HG03558 (cell line): ENCODE measurements around the gene GAL3ST1.
"Not testable (repeated sequence)": the region's sequence is repeated elsewhere in the genome, so short reads cannot be mapped to it uniquely, and the experiment has no call there.

Experiments used
- ATAC-seq: cut with Tn5 transposase; IDR thresholded peaks from one replicate; pipeline ENCODE4 v1.9.1; 2021; ENCODE audit warnings: moderate number of reproducible peaks; ENCODE audit not compliant: unreplicated experiment; ENCODE audit errors: extremely low read depth

The GAL3ST1 gene

DNA sequence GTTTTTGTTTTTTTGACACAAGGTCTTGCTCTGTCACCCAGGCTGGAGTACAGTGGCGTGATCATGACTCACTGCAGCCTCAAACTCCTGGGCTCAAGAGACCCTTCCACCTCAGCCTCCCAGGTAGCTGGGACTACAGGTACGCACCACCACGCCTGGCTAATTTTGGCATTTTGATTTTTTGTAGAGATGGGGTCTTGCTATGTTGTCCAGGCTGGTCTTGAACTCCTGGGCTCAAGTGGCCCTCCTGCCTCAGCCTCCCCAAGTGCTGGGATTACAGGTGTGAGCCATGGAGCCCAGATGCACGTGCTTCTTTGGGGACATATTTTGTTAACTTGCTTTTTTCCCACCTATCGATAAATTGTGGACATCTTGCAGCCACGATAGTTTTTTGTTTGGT, 7.2 kb downstream of the GAL3ST1 start:
- ATAC-seq, result not testable (repeated sequence)

DNA sequence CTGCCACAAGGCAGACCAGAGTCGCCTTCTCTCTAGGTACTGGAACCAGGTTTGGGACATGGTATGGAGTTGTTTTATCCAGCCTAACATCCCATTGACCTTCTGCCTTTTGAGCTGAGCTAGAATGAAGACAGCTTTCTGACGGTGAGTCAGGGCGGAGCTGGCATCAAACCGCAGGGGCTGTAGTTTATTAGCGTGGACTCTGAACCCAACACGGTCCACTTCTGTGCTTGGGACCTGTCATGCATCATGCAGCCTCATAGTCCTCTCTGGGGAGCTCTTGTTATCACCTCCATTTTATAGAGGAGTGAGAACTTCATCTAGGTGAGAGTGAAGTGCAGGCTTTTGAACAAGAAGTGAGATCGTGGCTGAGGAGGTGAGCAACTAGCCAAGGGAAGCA, 8.3 kb downstream of the GAL3ST1 start:
- ATAC-seq, result no peak

DNA sequence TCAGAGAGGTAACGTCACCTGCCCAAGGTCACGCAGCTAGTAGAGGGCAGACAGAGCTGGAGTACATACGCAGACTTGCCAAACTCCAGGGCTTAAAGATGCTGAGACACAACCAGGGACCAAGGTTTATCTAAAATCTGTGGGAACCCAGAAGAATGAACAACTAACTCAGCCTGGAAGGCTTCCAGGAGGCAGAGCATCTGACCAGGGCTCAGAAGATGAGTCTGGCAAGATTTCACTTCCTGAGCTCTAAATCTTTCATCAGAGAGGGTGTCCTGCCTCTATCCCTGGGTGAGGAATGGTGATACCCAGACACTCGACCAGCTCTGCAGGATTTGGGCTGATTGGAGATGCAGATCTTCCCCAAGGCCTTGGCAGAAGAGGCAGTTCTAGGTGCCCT, 9.1 kb downstream of the GAL3ST1 start:
- ATAC-seq, result no peak

DNA sequence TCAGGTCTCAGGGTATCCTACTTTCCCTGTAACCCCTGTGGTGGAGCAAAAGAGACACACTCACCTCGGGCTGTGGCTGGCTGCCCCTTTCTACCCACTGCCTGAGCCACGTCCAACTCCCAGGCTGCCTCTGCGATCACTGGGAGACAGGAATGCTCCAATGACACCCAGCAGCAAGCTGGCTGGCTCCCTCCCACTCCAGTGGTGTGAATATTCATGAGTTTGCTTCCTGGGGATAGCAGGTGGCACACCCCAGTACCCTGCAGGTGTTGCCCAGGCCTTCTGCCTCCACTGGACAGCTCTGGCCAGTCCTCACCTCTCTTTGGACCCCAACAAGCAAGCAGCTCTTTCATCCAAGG, 9.7 kb downstream of the GAL3ST1 start:
- ATAC-seq, result no peak

DNA sequence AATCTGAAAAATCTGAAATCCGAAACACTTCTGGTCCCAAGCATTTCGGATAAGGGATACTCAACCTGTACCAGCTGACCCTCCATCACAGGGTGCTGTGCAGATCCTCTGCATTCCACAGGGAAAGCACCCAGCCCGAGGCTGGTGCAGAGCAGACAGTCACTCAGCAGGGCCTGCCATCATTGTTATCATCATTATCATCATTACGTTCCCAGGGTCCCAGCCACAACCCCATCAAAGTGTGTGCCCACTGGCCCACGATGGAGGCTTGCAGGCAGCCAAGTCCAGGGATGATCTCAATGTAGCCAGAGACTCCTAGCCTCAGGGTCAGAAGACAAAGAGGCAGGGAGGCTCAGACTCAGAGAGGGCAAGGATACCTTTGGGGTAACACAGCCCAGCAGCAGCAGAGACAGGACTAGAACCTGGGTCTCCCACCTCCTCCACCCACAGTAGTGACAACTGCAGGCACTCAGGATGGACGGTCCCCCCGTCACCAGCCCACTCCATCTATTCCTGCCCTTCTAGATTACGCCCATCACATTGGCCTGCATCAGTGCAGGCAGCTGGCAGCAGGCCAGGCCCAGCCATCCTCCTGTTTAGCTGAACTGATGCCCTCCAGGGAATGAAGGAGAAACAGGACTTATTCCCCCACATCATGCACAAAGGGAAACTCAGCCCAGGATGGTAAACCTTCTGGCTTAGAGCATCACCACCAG, 10.3 kb downstream of the GAL3ST1 start:
- ATAC-seq, result no peak

DNA sequence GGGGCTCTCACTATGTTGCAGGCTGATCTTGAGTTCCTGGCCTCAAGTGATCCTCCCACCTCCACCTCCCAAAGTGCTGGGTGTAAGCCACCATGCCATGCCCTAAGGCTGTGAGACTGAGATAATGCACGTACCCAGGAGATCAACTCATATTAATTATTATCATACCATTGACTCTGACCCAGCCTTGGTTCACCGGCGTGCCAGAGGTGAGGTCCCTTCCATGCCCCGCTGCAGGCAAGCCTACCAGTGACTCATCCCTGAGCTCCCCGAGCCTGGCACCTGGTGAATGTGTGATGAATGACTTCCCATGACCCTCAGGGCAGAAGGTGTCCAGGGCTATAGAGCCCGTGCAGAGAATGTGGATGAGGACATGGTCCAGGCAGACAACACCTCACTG, 12.1 kb downstream of the GAL3ST1 start:
- ATAC-seq, result no peak

DNA sequence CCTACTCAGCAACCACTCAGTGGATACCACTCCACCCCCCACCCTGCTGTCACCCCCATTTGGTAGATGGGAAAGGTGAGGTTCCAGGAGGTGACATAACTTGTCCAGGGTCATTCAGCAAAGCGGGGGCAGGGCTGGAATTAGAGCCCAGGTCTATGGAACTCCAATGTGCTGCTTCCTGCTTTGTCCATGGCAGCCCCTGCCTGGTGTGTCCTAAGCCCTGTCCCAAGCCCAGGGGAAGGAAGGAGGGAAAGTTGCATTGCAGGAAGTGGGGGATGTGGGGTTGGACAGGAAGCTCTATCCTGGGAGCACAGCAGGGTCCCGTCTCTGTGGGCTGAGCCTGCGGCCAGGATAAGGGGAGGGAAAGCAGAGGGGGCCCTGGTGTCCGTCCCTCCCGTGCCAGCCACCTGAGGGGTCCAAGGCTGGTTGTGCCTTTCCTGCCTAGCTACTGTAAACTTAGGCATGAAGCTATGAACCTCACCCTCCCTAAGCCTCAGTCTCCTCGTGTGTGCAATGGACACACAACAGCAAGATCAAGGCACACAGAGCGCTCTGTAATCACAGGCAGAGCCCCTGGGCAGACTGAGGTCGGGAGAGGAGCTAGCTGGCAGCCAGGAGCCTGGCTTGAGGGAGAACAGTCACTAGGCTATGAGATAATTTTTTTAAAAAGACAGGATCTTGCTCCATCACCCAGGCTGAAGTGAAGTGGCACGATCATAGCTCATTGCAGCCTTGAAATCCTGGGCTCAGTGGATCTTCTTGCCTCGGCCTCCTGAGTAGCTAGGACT, 12.9 kb downstream of the GAL3ST1 start:
- no peak for ATAC-seq

DNA sequence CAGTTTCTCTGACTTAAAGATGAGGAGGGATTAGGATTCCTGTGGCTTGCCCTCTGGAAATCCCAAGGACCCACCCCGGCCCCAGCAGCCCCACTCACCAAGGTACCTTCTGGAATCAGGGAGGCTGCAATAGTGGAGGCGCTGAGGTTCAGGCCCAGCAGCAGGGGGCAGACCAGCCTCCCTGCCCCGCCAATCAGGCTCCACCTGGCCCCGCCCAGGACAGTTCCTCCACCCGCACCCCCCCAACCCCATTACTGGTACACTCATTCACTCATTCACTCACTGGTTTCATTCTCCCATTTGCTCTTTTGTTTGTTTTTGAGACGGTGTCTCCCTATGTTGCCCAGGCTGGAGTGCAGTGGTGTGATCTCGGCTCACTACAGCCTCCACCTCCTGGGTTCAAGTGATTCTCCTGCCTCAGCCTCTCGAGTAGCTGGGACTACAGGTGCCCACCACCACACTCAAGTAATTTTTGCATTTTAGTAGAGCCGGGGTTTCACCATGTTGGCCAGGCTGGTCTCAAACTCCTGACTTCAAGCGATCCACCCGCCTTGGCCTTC, 13.7 kb downstream of the GAL3ST1 start:
- ATAC-seq, result not testable (repeated sequence)

DNA sequence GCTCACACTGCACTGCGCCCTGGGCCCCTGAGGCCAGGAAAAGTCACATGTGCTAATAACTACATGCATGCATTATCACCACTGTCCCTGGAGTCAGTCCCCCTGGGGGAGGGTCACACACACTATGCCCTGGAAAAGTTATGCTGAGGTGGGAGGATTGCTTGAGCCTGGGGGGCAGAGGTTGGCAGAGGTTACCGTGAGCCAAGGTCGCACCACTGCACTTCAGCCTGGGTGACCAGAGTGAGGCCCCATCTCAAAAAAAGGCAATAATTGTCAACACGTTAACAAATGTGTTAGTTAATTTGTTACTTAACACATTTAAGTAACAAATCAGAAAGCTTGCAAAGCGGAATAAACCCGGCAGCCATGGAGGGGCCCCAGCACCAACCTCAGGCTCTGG, 14.6 kb downstream of the GAL3ST1 start:
- ATAC-seq, result no peak

DNA sequence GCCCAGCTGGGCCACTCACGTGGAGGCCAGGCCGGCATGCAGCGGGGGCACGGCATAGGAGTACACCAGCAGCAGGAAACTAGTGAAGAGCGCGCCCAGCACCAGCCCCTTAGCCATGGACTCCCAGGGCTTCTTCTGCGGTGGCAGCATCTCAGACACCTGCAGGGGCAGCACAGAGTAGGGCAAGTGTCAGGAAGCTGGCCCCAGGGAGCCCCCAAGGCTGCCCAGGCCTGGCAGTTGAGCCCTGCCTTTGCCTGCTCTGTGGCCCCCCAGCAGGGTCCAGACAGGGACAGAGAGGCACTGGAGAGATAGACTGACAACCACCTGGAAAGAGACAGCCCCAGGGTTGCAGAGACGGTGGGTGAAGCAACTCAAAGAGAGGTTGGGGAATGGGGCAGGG, 17.2 kb downstream of the GAL3ST1 start:
- no peak for ATAC-seq

DNA sequence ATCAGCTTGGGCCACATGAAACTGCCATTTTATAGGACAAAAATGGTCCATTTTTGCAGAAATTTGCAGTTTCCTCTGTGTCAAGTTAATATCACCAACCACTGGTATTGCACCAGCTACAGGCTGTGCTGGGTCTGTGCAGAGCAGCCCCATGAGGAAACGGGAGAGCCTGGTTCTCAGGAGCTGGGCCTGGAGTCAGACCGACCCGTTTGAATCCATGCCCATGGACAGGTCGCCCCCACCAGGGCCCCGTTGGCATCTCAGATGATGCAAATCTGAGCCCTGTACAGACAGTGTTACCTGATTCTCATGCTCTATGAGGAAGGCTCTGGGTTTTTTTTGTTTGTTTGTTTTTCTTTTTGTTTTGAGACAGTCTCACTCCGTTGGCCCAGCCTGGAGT, 18.1 kb downstream of the GAL3ST1 start:
- ATAC-seq, result no peak

DNA sequence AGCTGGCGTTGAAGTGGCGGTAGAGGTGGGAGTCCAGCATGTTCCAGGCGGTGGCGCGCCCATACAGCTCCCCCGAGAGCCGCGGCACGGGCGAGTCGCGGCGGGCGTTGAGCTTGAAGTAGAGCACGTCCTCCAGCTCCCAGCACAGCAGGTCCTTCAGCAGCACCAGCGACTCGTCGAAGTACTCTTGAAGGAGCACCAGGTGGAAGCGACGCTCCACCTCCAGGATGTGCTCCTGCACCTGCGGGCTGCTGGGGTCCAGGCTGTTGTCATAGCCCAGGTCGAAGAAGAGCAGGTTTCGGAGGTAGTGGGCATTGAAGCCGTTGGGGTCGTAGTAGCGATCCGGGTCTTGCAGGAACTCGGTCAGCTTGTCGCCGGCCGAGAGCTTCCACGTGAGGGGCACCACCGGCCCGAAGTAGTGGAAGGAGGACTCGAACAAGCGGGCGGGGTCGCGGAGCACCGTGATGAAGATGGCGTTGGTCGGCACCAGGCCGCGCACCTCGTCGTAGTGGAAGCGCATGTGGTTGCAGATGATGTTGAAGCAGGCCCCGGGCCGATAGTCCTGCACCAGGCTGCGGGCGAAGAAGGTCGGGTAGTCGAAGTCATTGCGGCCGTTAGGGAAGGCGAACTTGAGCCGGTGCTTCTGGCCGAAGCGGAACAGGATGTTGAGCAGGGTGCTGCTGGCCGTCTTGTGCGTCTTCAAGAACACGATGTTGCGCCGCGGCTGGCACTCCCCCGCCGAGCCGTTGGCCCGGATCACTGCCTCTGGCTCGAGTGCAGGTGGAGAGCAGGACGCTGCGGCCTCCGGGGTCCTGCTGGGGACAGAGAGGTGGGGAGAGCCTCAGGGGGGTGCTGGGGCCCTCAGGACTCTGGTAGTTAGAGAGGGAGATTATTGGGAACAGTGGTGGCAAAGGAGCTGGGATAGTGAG, 18.9 kb downstream of the GAL3ST1 start:
- no peak for ATAC-seq

DNA sequence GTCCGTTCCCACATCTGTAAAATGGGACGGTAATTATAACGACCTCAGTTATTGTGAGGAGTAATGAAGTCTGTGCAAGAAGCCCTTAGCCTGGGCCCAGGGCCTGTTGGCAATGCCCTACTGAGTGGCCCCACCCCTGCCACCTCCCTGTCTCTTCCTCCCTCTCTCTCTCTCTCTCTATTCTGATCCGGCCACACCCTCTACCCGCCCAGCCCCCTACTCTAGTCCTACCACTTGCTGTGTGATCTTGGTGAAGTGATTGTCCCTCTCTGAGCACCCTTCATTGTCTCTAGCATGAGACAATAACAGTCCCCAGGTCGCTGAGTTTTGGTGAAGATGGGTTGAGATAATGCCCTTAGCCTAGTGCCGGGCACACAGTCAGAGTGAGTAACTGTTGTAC, 20.5 kb downstream of the GAL3ST1 start:
- ATAC-seq, result no peak

DNA sequence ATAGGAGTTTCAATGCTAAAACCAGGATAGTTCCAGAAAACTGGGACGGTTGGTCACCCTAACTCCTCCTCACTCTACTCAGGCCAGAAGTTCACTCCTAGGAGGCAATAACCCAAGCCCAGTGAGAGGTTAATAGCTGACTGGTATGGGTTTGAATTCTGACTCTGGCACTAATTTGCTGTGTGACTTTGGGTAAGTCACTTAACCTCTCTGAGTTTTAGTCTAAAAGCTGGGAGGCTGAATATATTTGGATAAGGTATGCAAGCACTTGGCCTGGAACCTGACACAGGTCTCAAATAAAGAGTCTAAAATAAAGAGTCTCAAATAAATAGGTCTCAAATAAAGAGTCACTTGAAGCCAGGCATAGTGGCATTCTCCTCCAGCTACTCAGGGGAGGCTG, 21.7 kb downstream of the GAL3ST1 start:
- no peak for ATAC-seq

DNA sequence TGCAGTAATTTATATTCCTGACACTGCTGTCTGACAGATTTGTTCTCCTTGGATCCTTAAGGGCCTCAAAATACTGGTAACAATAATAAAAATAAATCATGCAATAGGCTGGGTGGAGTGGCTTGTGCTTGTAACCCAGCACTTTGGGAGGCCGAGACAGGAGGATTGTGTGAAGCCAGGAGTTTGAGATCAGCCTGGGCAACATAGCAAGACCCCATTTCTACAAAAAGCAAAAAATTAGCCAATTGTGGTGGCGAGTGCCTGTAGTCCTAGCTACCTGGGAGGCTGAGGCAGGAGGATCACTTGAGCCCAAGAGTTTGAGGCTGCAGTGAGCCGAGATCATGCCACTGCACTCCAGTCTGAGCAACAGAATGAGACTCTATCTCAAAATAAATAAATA, 22.7 kb downstream of the GAL3ST1 start:
- not testable (repeated sequence) for ATAC-seq

DNA sequence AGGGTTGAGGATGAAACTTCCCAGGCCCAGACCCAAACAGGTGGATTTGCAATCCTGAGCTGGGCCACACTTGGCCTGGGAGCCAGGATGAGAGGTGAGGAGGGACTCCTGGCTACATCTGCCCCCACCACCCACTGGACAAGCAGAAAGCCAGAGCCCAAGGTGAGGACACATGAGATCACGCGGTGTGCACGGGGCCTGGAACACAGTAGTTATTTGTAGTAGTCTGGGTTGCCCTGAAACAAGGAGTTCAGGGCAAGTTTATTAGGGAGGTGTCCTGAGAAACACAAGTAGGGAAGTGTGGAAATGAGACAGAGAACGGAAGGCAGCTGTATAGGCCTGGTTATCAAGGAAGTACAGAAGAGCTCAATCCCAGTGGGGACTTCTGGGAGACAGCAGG, 27.3 kb downstream of the GAL3ST1 start:
- no peak for ATAC-seq

DNA sequence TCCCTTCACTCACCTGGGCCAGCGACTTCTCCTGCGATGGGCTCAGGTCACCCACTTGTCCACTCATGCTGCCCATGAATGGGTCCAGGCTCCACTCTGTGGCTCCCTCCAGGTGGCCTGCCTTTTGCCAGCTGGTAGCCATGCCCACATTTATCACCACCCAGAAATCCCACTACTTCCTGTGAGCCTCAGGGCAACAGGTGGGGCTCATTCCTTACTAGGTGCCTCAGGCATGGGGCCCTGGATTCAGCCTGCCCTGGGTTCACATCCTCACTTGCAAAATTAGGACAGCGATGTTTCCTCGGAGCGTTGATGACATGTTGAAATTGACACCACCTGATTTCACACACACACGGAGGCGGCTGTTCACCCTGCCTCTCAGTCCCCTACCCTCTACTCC, 27.8 kb downstream of the GAL3ST1 start, which contains the start of gene SEC14L6:
Gene SEC14L6 (minus strand): TSS at position 126 of the 400 bp plus-strand sequence. CDS start 59 bp downstream, at position 67.
- ATAC-seq, result no peak

DNA sequence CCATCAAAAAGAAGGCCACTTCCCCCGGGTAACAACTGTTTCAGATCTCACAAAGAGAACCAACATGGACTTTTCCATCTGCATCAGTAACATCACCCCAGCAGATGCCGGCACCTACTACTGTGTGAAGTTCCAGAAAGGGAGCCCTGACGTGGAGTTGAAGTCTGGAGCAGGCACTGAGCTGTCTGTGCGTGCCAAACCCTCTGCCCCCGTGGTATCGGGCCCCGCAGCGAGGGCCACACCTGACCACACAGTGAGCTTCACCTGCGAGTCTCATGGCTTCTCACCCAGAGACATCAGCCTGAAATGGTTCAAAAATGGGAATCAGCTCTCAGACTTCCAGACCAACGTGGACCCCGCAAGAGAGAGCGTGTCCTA, 31.7 kb downstream of the GAL3ST1 start:
- ATAC-seq, result no peak

DNA sequence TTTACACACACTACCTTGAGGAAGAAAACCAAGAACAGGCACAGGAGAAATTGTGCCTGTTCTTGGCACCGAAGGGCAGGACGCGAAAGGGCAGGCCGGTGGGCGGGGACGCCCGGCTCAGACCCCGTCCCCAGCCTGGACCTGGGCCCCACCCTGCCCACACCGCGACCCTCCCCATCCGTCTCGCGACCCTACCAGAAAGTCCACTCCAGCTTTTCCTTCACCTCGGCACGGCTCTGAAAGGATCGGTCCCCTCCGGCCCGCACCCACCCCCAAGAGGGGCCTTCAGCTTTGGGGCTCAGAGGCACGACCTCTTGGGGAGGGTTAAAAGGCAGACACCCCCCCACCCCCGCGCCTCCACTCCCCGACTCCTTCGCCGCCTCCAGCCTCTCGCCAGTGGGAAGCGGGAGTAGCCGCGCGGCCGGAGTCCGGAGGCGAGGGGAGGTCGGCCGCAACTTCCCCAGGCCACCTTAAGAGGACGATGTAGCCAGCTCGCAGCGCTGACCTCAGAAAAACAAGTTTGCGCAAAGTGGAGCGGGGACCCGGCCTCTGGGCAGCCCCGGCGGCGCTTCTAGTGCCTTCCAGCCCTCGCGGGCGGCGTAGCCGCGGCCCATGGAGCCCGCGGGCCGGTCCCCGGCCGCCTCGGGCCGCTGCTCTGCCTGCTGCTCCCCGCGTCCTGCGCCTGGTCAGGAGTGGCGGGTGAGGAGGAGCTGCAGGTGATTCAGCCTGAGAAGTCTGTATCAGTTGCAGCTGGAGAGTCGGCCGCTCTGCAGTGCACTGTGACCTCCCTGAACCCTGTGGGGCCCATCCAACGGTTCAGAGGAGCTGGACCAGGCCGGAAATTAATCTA, 32.3 kb downstream of the GAL3ST1 start:
- ATAC-seq, result no peak

DNA sequence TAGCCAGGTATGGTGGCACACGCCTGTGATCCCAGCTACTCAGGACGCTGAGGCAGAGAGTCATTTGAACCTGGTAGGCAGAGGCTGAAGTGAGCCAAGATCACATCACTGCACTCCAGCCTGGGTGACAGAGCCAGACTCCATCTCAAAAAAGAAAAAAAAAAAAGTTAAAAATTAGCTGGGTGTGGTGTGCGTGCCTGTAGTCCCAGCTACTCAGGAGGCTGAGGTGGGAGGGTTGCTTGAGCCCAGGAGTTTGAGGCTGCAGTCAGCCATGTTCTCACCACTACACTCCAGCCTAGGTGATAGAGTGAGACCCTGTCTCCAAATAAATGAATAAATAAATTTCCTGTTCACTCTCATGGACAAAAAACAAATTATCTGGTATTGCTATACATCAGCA, 33.0 kb downstream of the GAL3ST1 start:
- not testable (repeated sequence) for ATAC-seq
